ENCODE data around the gene ERBB4.

ERBB4 gene

DNA sequence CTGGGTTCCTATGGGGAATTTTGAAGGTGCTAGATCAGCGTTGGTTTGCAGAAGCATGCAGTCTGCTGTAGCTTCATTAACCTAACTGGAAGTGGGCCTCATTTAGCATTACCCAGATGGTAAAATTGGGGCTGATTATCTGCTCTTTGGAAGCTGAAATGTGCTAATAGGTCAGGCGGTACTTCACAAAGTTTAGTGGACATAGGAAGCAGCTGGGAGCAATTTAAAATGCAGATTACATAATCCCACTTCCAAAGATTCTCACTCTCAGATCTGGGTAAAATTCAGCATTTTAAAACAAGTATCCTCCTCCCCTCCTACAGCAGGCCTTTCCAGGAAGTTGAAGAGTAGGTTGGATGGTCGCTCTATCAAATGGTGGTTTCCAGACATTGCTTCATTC is 1075.2 kb downstream of the ERBB4 start:
- Histone ChIP-seq H3K36me3 (replicated peaks in 1 of 2; ENCODE audit: control insufficient read depth in 2 of 2, insufficient read depth in 2 of 2, low read length in 2 of 2) (no peaks in the 10 kb centered on the region), H3K27ac (replicated peaks; ENCODE audit: low read length) (no peak overlapping the region), H2AK5ac (ENCODE audit: low read depth, low read length) (no peak overlapping the region), H4K8ac (ENCODE audit: low read depth, low read length) (no peak overlapping the region), H2AFZ (ENCODE audit: low read length) (no peak overlapping the region), H2BK5ac (ENCODE audit: low read length) (no peak overlapping the region), H3K9me3 (replicated peaks in 1 of 2; ENCODE audit: control insufficient read depth in 2 of 2, insufficient read depth in 1 of 2, low read depth in 1 of 2, low read length in 2 of 2) (peaks cover 0 to 3% of the 10 kb centered on the region in 2 donors), H4K91ac (ENCODE audit: low read depth, low read length, poor library complexity) (no peak overlapping the region), H2BK15ac (ENCODE audit: low read length) (no peak overlapping the region), H3K4ac (ENCODE audit: low read length) (no peak overlapping the region), H3K4me2 (ENCODE audit: insufficient read depth, low read length, poor library complexity, severe bottlenecking) (no peak overlapping the region), H3K18ac (ENCODE audit: low read length) (no peak overlapping the region), H3K27me3 (ENCODE audit: control insufficient read depth in 3 of 3, insufficient read depth in 3 of 3, low read depth in 1 of 3, low read length in 3 of 3) (no peaks in the 10 kb centered on the region), H3K4me3 (ENCODE audit: low read length in 2 of 2) (no peak overlapping the region), H3K4me1 (ENCODE audit: control insufficient read depth in 2 of 2, insufficient read depth in 1 of 2, low read depth in 1 of 2, low read length in 2 of 2) (peaks cover 0 to 11% of the 10 kb centered on the region in 2 donors), H3K14ac (ENCODE audit: low read length) (no peak overlapping the region), H3K79me1 (ENCODE audit: low read depth, low read length) (no peaks in the 10 kb centered on the region), H3K23ac (ENCODE audit: low read depth, low read length, poor library complexity) (no peak overlapping the region), H2BK120ac (ENCODE audit: low read depth, low read length) (no peak overlapping the region), H2BK12ac (ENCODE audit: low read length) (no peak overlapping the region), H3K9ac (ENCODE audit: low read depth, low read length, poor library complexity) (no peak overlapping the region)
- no CpG with 5 or more reads among the region's 3 CpGs for WGBS, 2 donors (ENCODE audit: extremely low coverage in 2 of 2, insufficient read length in 2 of 2, insufficient replicate concordance in 1 of 2)
- no peak for DNase-seq (ENCODE audit: low spot score)

DNA sequence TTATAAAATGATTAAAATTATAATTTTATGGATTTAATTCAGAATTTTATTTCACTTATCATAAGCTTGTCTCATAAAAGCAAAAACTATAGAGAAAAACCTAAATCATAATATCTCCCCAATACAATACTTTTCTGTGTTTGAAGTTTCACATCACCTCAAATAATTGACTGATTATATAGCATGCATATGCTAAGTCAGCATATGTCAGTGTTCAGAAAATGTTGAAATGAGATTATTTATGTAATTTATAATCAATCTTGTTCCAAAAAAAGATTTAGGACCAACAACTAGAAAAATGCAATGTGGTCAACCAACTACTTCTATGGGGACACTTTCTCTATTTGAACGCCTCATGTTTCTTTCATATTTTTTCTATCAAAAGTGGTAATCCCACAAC is 1079.6 kb downstream of the ERBB4 start:
- WGBS, 2 donors (ENCODE audit: extremely low coverage in 2 of 2, insufficient read length in 2 of 2, insufficient replicate concordance in 1 of 2) = no CpG with 5 or more reads among the region's 1 CpG
- H3K9me3 ChIP-seq (replicated peaks in 1 of 2; ENCODE audit: control insufficient read depth in 2 of 2, insufficient read depth in 1 of 2, low read depth in 1 of 2, low read length in 2 of 2) = peaks cover 0 to 3% of the 10 kb centered on the region in 2 donors
- no peak for DNase-seq (ENCODE audit: low spot score)
- no peaks in the 10 kb centered on the region for H3K27me3 ChIP-seq (ENCODE audit: control insufficient read depth in 3 of 3, insufficient read depth in 3 of 3, low read depth in 1 of 3, low read length in 3 of 3)
- H3K4me3 ChIP-seq (ENCODE audit: low read length in 2 of 2) = no peak overlapping the region
- no peak overlapping the region for H3K4ac ChIP-seq (ENCODE audit: low read length)
- no peak overlapping the region for H3K18ac ChIP-seq (ENCODE audit: low read length)
- H3K36me3 ChIP-seq (replicated peaks in 1 of 2; ENCODE audit: control insufficient read depth in 2 of 2, insufficient read depth in 2 of 2, low read length in 2 of 2) = no peaks in the 10 kb centered on the region
- no peak overlapping the region for H2BK120ac ChIP-seq (ENCODE audit: low read depth, low read length)
- no peak overlapping the region for H3K14ac ChIP-seq (ENCODE audit: low read length)
- H3K23ac ChIP-seq (ENCODE audit: low read depth, low read length, poor library complexity) = no peak overlapping the region
- no peaks in the 10 kb centered on the region for H3K79me1 ChIP-seq (ENCODE audit: low read depth, low read length)
- no peak overlapping the region for H3K27ac ChIP-seq (replicated peaks; ENCODE audit: low read length)
- H4K8ac ChIP-seq (ENCODE audit: low read depth, low read length) = no peak overlapping the region
- peaks cover 0 to 2% of the 10 kb centered on the region in 2 donors for H3K4me1 ChIP-seq (ENCODE audit: control insufficient read depth in 2 of 2, insufficient read depth in 1 of 2, low read depth in 1 of 2, low read length in 2 of 2)
- H3K4me2 ChIP-seq (ENCODE audit: insufficient read depth, low read length, poor library complexity, severe bottlenecking) = no peak overlapping the region
- H3K9ac ChIP-seq (ENCODE audit: low read depth, low read length, poor library complexity) = no peak overlapping the region
- H4K91ac ChIP-seq (ENCODE audit: low read depth, low read length, poor library complexity) = no peak overlapping the region
- no peak overlapping the region for H2BK12ac ChIP-seq (ENCODE audit: low read length)
- H2BK15ac ChIP-seq (ENCODE audit: low read length) = no peak overlapping the region
- H2AFZ ChIP-seq (ENCODE audit: low read length) = no peak overlapping the region
- H2BK5ac ChIP-seq (ENCODE audit: low read length) = no peak overlapping the region
- no peak overlapping the region for H2AK5ac ChIP-seq (ENCODE audit: low read depth, low read length)

DNA sequence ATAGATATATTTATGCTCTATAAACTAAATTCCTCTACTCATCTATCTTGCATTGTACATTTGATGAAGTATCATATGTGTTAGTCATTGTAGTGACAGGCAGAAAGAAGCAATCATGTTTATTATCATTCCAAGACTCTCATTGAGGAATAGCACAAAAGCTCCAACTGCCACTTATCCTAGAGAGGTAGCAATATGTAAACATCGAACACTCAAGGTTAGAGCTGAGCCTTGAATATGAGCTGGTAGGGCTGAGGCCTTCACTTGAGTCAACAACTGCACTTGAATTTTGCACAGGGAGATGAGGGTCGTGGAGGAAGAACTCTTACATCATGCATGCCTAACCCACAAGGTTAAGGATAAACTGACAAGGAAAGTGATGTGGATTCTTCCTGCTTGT is 1081.3 kb downstream of the ERBB4 start:
- H4K8ac ChIP-seq (ENCODE audit: low read depth, low read length) = no peak overlapping the region
- H3K79me1 ChIP-seq (ENCODE audit: low read depth, low read length) = no peaks in the 10 kb centered on the region
- no peak overlapping the region for H2AK5ac ChIP-seq (ENCODE audit: low read depth, low read length)
- no peak overlapping the region for H4K91ac ChIP-seq (ENCODE audit: low read depth, low read length, poor library complexity)
- H3K14ac ChIP-seq (ENCODE audit: low read length) = no peak overlapping the region
- no peak for DNase-seq (ENCODE audit: low spot score)
- no peak overlapping the region for H2BK12ac ChIP-seq (ENCODE audit: low read length)
- H2BK120ac ChIP-seq (ENCODE audit: low read depth, low read length) = no peak overlapping the region
- H3K27ac ChIP-seq (replicated peaks; ENCODE audit: low read length) = no peak overlapping the region
- WGBS, 2 donors (ENCODE audit: extremely low coverage in 2 of 2, insufficient read length in 2 of 2, insufficient replicate concordance in 1 of 2) = no CpG with 5 or more reads among the region's 2 CpGs
- no peak overlapping the region for H3K18ac ChIP-seq (ENCODE audit: low read length)
- H2BK15ac ChIP-seq (ENCODE audit: low read length) = no peak overlapping the region
- no peaks in the 10 kb centered on the region for H3K36me3 ChIP-seq (replicated peaks in 1 of 2; ENCODE audit: control insufficient read depth in 2 of 2, insufficient read depth in 2 of 2, low read length in 2 of 2)
- no peak overlapping the region for H3K4me3 ChIP-seq (ENCODE audit: low read length in 2 of 2)
- peaks cover 0 to 2% of the 10 kb centered on the region in 2 donors for H3K4me1 ChIP-seq (ENCODE audit: control insufficient read depth in 2 of 2, insufficient read depth in 1 of 2, low read depth in 1 of 2, low read length in 2 of 2)
- no peak overlapping the region for H2AFZ ChIP-seq (ENCODE audit: low read length)
- H3K4me2 ChIP-seq (ENCODE audit: insufficient read depth, low read length, poor library complexity, severe bottlenecking) = no peak overlapping the region
- peaks cover 0 to 3% of the 10 kb centered on the region in 2 donors for H3K9me3 ChIP-seq (replicated peaks in 1 of 2; ENCODE audit: control insufficient read depth in 2 of 2, insufficient read depth in 1 of 2, low read depth in 1 of 2, low read length in 2 of 2)
- H3K27me3 ChIP-seq (ENCODE audit: control insufficient read depth in 3 of 3, insufficient read depth in 3 of 3, low read depth in 1 of 3, low read length in 3 of 3) = no peaks in the 10 kb centered on the region
- no peak overlapping the region for H3K23ac ChIP-seq (ENCODE audit: low read depth, low read length, poor library complexity)
- no peak overlapping the region for H2BK5ac ChIP-seq (ENCODE audit: low read length)
- no peak overlapping the region for H3K9ac ChIP-seq (ENCODE audit: low read depth, low read length, poor library complexity)
- no peak overlapping the region for H3K4ac ChIP-seq (ENCODE audit: low read length)

DNA sequence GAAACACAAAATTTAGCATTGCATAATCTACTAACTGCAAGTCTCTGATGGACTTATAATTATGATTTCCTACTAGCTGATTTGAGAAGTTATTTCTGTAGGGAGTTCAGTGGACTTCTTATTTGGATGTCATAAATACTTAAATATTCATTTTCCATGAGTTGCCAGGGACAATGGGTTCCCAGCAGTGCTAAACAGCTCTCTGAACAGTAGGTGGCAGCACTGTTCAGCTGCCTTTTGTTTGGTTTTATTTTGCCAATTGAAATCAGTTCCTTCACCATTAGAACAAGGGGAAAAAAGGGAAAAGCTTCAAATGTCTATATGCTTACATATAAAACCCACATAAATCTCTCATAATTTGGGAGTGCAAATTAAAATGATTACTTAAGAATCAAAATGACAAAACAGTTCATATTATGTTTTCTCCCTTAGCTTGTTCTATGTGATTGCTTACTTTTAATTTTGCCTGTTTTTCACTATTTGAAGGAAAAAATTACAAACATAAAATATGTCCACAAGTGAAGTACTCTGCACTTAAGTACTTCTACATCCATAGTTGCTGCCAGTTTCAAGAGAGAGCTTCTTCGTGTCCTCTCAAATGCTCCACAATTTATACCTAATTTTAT is 1083.3 kb downstream of the ERBB4 start:
- no CpG with 5 or more reads among the region's 1 CpG for WGBS, 2 donors (ENCODE audit: extremely low coverage in 2 of 2, insufficient read length in 2 of 2, insufficient replicate concordance in 1 of 2)

More for the DNA sequence above, 1083.3 kb downstream of the ERBB4 start:
- Histone ChIP-seq H3K4me2 (ENCODE audit: insufficient read depth, low read length, poor library complexity, severe bottlenecking) (no peak overlapping the region), H3K14ac (ENCODE audit: low read length) (no peak overlapping the region), H3K23ac (ENCODE audit: low read depth, low read length, poor library complexity) (no peak overlapping the region), H2AK5ac (ENCODE audit: low read depth, low read length) (no peak overlapping the region), H3K79me1 (ENCODE audit: low read depth, low read length) (no peaks in the 10 kb centered on the region), H2BK12ac (ENCODE audit: low read length) (no peak overlapping the region), H3K27ac (replicated peaks; ENCODE audit: low read length) (no peak overlapping the region), H3K18ac (ENCODE audit: low read length) (no peak overlapping the region), H3K9me3 (replicated peaks in 1 of 2; ENCODE audit: control insufficient read depth in 2 of 2, insufficient read depth in 1 of 2, low read depth in 1 of 2, low read length in 2 of 2) (peaks cover 0 to 3% of the 10 kb centered on the region in 2 donors), H3K4ac (ENCODE audit: low read length) (no peak overlapping the region), H3K4me3 (ENCODE audit: low read length in 2 of 2) (no peak overlapping the region), H3K27me3 (ENCODE audit: control insufficient read depth in 3 of 3, insufficient read depth in 3 of 3, low read depth in 1 of 3, low read length in 3 of 3) (no peaks in the 10 kb centered on the region), H2BK5ac (ENCODE audit: low read length) (no peak overlapping the region), H3K9ac (ENCODE audit: low read depth, low read length, poor library complexity) (no peak overlapping the region), H3K4me1 (ENCODE audit: control insufficient read depth in 2 of 2, insufficient read depth in 1 of 2, low read depth in 1 of 2, low read length in 2 of 2) (peaks cover 0 to 2% of the 10 kb centered on the region in 2 donors), H2AFZ (ENCODE audit: low read length) (peak overlapping the region; percentile 64), H4K8ac (ENCODE audit: low read depth, low read length) (no peak overlapping the region), H3K36me3 (replicated peaks in 1 of 2; ENCODE audit: control insufficient read depth in 2 of 2, insufficient read depth in 2 of 2, low read length in 2 of 2) (no peaks in the 10 kb centered on the region), H4K91ac (ENCODE audit: low read depth, low read length, poor library complexity) (no peak overlapping the region), H2BK120ac (ENCODE audit: low read depth, low read length) (no peak overlapping the region), H2BK15ac (ENCODE audit: low read length) (no peak overlapping the region)
- peak; percentile 61 for DNase-seq (ENCODE audit: low spot score)

Data from neuronal stem cell (in vitro differentiated cells).